GM18951 (cell line): ENCODE data around the gene SPATA16.

Experiments used
- POLR2A ChIP-seq: IDR thresholded peaks from 4 replicates; pipeline ENCODE4 v1.6.1; 2011; ENCODE audit warnings: mild to moderate bottlenecking; ENCODE audit not compliant: insufficient read length, insufficient read depth; ENCODE audit errors: extremely low read depth
- in situ Hi-C: fragments of 300-500 bp; cut with MboI; formaldehyde crosslinking; loops from one replicate; pipeline ENCODE4 v1.12.0; 2022; ENCODE audit warnings: low sequenced_read_pairs, mixed read lengths, inconsistent platforms; ENCODE audit not compliant: unreplicated experiment

The SPATA16 gene

DNA sequence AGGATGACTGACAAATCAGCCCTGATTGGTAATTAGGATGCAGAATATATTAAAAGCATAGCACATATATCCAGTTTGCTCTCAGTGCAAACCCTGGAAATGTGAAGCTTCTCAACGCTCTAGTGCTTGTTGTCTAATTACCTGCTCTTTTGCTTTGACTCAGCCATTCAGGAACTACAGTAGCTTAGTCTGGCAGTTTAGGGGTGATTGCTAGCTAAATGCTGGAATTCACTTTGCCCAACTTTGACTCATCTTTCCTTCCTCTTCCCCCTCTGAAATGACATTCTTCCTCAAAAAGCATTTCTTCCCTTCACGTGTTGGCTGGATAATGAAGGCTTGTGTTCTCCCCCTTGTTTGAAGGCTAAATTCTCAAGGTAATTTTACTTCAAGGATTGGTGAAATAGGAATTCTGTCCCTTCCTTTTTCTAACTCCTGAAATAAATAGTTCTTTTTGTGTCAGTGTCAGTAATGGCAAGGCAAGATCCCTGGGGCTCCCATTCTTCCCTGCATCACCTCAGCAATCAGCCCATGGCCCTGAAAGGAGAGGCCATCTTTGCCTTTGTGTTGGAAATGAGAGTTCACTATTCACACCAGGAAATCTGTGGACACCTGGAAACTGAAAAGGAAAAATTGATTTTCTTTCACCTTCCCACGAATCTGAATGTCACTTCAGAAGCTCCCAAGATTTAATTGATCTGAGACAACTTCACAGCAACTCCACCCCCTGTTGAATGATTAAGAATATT is 286.9 kb downstream of the SPATA16 start:
- TF ChIP-seq POLR2A, result no peak
- in situ Hi-C loops, result no loop called here

GRCh38 chr3:172853005-172853404 is 288.0 kb downstream of the SPATA16 start:
- TF ChIP-seq POLR2A, result no peak

GRCh38 chr3:172848910-172849309 is 292.1 kb downstream of the SPATA16 start:
- in situ Hi-C loops, result no loop called here
- TF ChIP-seq POLR2A, result no peak

More at GRCh38 chr3:172853005-172853404, 288.0 kb downstream of the SPATA16 start:
- in situ Hi-C loops, result no loop called here

DNA sequence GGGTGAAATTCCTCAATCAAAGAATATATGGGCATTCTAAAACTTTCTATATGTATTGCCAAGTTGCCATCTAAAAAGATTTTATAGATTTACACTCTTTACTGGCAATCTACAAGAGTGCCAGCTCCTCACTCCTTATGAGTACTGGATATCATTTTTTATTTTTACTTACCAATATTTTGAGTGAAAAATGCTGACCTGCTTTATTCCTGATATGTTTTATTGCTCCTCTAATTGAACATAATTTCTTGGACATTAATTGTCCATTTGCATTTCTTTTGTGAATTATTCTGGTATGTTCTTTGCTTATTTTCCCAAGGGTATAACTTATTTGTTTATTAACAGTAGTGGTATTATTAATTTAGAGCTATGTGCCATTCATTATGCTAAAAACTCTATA is 293.7 kb downstream of the SPATA16 start:
- in situ Hi-C loops, result no loop called here
- TF ChIP-seq POLR2A, result no peak

GRCh38 chr3:172846706-172847105 is 294.3 kb downstream of the SPATA16 start:
- TF ChIP-seq POLR2A, result no peak
- in situ Hi-C loops, result no loop called here

DNA sequence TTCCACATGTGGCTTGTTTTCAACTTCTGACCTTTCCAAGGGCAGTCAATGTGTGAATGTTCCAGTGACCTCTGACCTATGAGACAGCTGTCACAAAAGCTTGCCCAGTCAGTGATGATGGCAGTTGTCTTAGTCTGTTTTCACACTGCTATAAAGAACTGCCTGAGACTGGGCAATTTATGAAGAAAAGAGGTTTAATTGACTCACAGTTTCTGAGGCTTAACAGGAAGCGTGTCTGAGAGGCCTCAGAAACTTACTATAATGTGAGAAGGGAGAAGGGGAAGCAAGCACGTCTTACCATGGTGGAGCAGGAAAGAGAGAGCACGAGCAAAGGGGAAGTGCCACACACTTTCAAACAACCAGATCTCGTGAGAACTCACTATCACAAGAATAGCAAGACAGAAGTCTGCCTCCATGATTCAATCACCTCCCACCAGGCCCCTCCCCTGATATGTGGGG is 294.9 kb downstream of the SPATA16 start:
- no peak for TF ChIP-seq POLR2A
- in situ Hi-C loops, result no loop called here

DNA sequence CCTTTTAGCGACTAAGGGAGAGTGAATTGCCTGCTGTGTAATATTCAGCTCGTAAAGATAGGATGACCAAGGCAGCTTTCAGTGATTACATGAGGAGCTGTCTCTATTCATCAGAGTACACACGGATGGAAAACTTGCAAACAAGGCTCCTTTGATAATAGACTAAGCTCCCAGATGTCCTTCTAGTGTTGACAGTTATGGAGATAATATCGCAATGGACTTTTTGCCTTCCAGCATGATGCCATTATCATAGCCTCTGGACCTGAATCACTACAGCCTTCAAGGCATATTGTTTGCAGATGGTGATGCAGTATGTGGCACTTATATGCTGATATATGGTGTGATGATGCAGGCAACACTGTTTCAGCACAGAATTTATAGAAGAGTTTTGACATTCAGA is 296.6 kb downstream of the SPATA16 start:
- no peak for TF ChIP-seq POLR2A
- in situ Hi-C loops, result no loop called here

- no peak for TF ChIP-seq POLR2A
- in situ Hi-C loops, result no loop called here
Observed at GRCh38 chr3:172840913-172841312, 300.1 kb downstream of the SPATA16 start.

- TF ChIP-seq POLR2A, result no peak
- in situ Hi-C loops, result no loop called here
Observed at GRCh38 chr3:172840463-172840862, 300.6 kb downstream of the SPATA16 start.

DNA sequence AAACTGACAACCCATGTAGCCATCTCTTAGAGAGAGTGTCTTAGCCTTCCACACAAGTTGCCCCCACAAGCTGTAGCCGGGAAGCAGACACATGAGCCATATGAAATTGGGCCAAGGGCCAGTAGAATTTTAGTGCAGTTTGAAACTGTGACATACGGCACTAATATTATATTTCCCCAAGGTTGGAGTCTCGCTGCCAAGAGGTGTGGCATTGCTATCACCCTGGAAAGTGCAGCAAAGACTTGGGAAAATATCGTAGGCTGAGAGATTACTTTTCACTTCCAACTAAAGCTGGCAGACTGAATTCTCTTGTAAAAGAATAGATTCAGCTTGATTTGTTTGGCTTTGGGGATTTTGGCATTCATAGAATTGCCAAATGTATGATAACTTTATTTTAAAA is 301.4 kb downstream of the SPATA16 start:
- in situ Hi-C loops, result no loop called here
- TF ChIP-seq POLR2A, result no peak
